Gastrocnemius medialis (tissue), 4 donors: ENCODE measurements around the gene CAPG. TPM values are rescaled to one million over a fixed set of nuclear protein-coding genes. Genes with fewer than 3 reads are reported as not detected.

Experiments
- ATAC-seq, 2 donors: fragments of 150-250 bp; one replicate each; pipeline ENCODE4 v1.9.1; 2016
- DNase-seq, 2 donors: peaks; one replicate each; pipeline ENCODE4 v3.0.0-alpha.2; 2019
- H3K27ac ChIP-seq, 4 donors: fragments of 200-600 bp; sonication (generic); 1 replicate in 1 of 4; 2 replicates in 3 of 4; pipeline ENCODE4 v1.5.1; 2016 to 2018; ENCODE audit warnings: mild to moderate bottlenecking in 2 of 4, moderate library complexity in 1 of 4
- H3K27me3 ChIP-seq, 3 donors: fragments of 200-600 bp; sonication (generic) in 2 of 3; 1 replicate in 1 of 3; 2 replicates in 2 of 3; pipeline versions ENCODE4 v1.5.1 to v1.6.0; 2016 to 2019; ENCODE audit warnings: mild to moderate bottlenecking in 1 of 3, moderate library complexity in 1 of 3
- H3K36me3 ChIP-seq, 2 donors: fragments of 200-600 bp; sonication (generic) in 1 of 2; one replicate each; pipeline ENCODE4 v1.5.1; 2017 to 2018
- H3K4me1 ChIP-seq, 2 donors: fragments of 200-600 bp; sonication (generic) in 1 of 2; one replicate each; pipeline ENCODE4 v1.5.1; 2016 to 2017; ENCODE audit warnings: mild to moderate bottlenecking in 2 of 2
- H3K4me3 ChIP-seq, 4 donors: fragments of 200-600 bp; sonication (generic) in 3 of 4; 1 replicate in 1 of 4; 2 replicates in 3 of 4; pipeline ENCODE4 v1.5.1; 2016 to 2019; ENCODE audit warnings: mild to moderate bottlenecking in 2 of 4
- H3K9me3 ChIP-seq, 3 donors: fragments of 200-600 bp; sonication (generic) in 2 of 3; 1 replicate in 1 of 3; 2 replicates in 2 of 3; pipeline ENCODE4 v1.5.1; 2016 to 2019
- CTCF ChIP-seq, 5 experiments: fragments of 450-650 bp in 3 of 5; fragments of 200-600 bp in 2 of 5; sonication (generic) in 2 of 5; IDR thresholded peaks in 4 of 5; conservative IDR thresholded peaks in 1 of 5; 1 replicate in 4 of 5; 2 replicates in 1 of 5; pipeline ENCODE4 v1.5.1; 2016 to 2019; ENCODE audit warnings: antibody characterized with exemption in 5 of 5, mild to moderate bottlenecking in 3 of 5, moderate library complexity in 3 of 5
- POLR2A ChIP-seq, 2 donors: fragments of 450-650 bp; IDR thresholded peaks; one replicate each; pipeline ENCODE4 v1.6.1; 2017; ENCODE audit warnings: antibody characterized with exemption in 2 of 2, mild to moderate bottlenecking in 2 of 2, moderate library complexity in 2 of 2
- in situ Hi-C, 4 donors: fragments of 200-750 bp; cut with MboI; loops; one replicate each; pipeline versions ENCODE4 v1.15.0 to v1.8.0; 2017; ENCODE audit warnings: low sequenced_read_pairs in 4 of 4
- intact Hi-C: fragments of 100-400 bp; cut with DNase I; formaldehyde crosslinking; loops from one replicate; pipeline ENCODE4 v1.15.1; 2023; ENCODE audit warnings: low total_unique reads
- total RNA-seq, 4 donors: library from RNA; depleted of rRNA; stranded (reverse); fragments of >200 nt; gene quantifications; one replicate each; pipeline versions ENCODE4 v1.1.0 to v1.2.3, GENCODE V29; 2016

The CAPG gene
- total RNA-seq, 4 donors from 2014 or later: 15.9 to 35.6 (median 23.1) TPM

- H3K9me3 ChIP-seq: no peaks in the 10 kb centered on the region
- no peaks in the 10 kb centered on the region for H3K27me3 ChIP-seq
- H3K36me3 ChIP-seq: no peaks in the 10 kb centered on the region
- intact Hi-C loops (no loop called here), in situ Hi-C loops (no loop called here)
- no peak for ATAC-seq
- H3K4me1 ChIP-seq: no peaks in the 10 kb centered on the region
- no peak overlapping the region for H3K27ac ChIP-seq
- H3K4me3 ChIP-seq: no peak overlapping the region
- TF ChIP-seq CTCF (IDR thresholded peaks at IDR 0.05 in 4 of 5, conservative IDR thresholded peaks at IDR 0.05 in 1 of 5): no peak
- TF ChIP-seq POLR2A (IDR thresholded peaks at IDR 0.05): no peak
- no peak for DNase-seq
These were observed 8.3 kb downstream of the CAPG start for GRCh38 chr2:85401844-85402243.

- Histone ChIP-seq H3K9me3 (no peaks in the 10 kb centered on the region), H3K36me3 (no peaks in the 10 kb centered on the region), H3K4me1 (no peaks in the 10 kb centered on the region), H3K4me3 (no peak overlapping the region), H3K27me3 (no peaks in the 10 kb centered on the region), H3K27ac (no peak overlapping the region)
- intact Hi-C loops (no loop called here), in situ Hi-C loops (no loop called here)
- no peak for TF ChIP-seq POLR2A (IDR thresholded peaks at IDR 0.05)
- TF ChIP-seq CTCF (IDR thresholded peaks at IDR 0.05 in 4 of 5, conservative IDR thresholded peaks at IDR 0.05 in 1 of 5): no peak
- no peak for ATAC-seq
- no peak for DNase-seq
These were observed 8.7 kb downstream of the CAPG start for GRCh38 chr2:85401464-85401805.

- H3K36me3 ChIP-seq: no peaks in the 10 kb centered on the region
- no peak overlapping the region for H3K4me3 ChIP-seq
- no peak overlapping the region for H3K27ac ChIP-seq
- intact Hi-C loops: no loop called here
- in situ Hi-C loops: no loop called here
- H3K4me1 ChIP-seq: no peaks in the 10 kb centered on the region
- DNase-seq (peak in 1 of 2 donors; percentile 18), ATAC-seq (no peak)
- no peaks in the 10 kb centered on the region for H3K9me3 ChIP-seq
- H3K27me3 ChIP-seq: no peaks in the 10 kb centered on the region
- no peak for TF ChIP-seq CTCF (IDR thresholded peaks at IDR 0.05 in 4 of 5, conservative IDR thresholded peaks at IDR 0.05 in 1 of 5)
- no peak for TF ChIP-seq POLR2A (IDR thresholded peaks at IDR 0.05)
These were observed 9.4 kb downstream of the CAPG start for GRCh38 chr2:85400541-85401463.

- in situ Hi-C loops: no loop called here
- TF ChIP-seq POLR2A (IDR thresholded peaks at IDR 0.05) (no peak), CTCF (IDR thresholded peaks at IDR 0.05 in 4 of 5, conservative IDR thresholded peaks at IDR 0.05 in 1 of 5) (no peak)
These were observed 10.1 kb downstream of the CAPG start for GRCh38 chr2:85400023-85400422.

GRCh38 chr2:85399183-85399455 is 11.0 kb downstream of the CAPG start:
- intact Hi-C loops (no loop called here), in situ Hi-C loops (no loop called here)
- Histone ChIP-seq H3K36me3 (no peaks in the 10 kb centered on the region), H3K9me3 (no peaks in the 10 kb centered on the region), H3K4me3 (no peak overlapping the region), H3K27me3 (no peaks in the 10 kb centered on the region), H3K4me1 (peaks cover 6% of the 10 kb centered on the region in 2 donors), H3K27ac (no peak overlapping the region)
- no peak for ATAC-seq
- no peak for TF ChIP-seq CTCF (IDR thresholded peaks at IDR 0.05 in 4 of 5, conservative IDR thresholded peaks at IDR 0.05 in 1 of 5)
- TF ChIP-seq POLR2A (IDR thresholded peaks at IDR 0.05): no peak
- peak in 1 of 2 donors; percentile 8 for DNase-seq

More at GRCh38 chr2:85400023-85400422, 10.1 kb downstream of the CAPG start:
- Histone ChIP-seq H3K27me3 (no peaks in the 10 kb centered on the region), H3K36me3 (no peaks in the 10 kb centered on the region), H3K9me3 (no peaks in the 10 kb centered on the region), H3K4me3 (no peak overlapping the region), H3K27ac (no peak overlapping the region), H3K4me1 (no peaks in the 10 kb centered on the region)
- DNase-seq: no peak
- intact Hi-C loops: no loop called here
- no peak for ATAC-seq
